SK-N-MC (cell line): ENCODE data around the gene RNF113B.

ENCODE experiments used
- EZH2 ChIP-seq: fragments of 200-600 bp; sonication (generic); IDR thresholded peaks from one replicate; pipeline ENCODE4 v1.6.1; 2017; ENCODE audit warnings: antibody characterized with exemption
- POLR2AphosphoS5 ChIP-seq: IDR thresholded peaks from 2 replicates; pipeline ENCODE4 v1.6.1; 2012; ENCODE audit warnings: mild to moderate bottlenecking, low read depth, low read length, borderline replicate concordance

DNA sequence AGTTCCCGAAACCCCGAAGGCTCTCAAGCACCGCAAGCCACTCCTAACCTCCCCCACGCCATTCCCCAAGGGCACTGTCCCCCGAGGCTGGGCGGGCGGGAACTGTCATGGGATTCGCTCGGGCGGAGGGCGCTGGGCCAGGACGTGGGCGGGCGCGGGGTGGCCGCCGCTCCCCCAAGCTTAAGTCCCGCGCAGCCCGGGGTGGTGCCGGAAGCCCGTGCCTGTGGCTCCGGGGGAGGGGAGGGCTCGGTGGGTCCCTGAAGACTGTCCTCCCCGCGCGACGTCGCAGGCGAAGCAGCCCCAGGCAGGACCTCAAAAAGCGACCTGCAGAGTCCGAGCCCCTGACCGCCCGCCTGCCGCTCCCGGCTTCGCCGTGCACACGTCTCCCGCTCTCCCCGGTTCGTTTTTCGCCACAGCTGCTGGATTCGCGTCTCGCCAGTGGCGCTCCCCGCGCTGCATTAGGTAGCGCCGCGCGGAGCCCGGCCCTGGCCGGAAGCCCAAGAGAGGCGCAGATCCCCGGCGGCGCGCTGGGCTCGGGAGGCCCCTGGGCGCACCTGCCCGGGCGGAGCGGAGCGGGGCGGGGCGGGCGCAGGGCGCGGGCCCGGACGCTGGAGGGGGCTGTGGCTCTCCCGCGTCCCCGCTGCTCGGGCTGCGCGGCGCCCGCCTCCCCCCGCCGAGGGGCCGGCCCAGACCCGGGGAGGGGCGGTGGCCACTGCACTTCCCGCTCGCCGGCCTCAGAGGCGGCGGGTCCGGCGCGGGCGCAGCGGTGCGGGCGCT lies 34.5 kb downstream of the RNF113B start, which contains the start of gene FARP1:
- TF ChIP-seq POLR2AphosphoS5: no peak
- no peak for TF ChIP-seq EZH2
